Testis (tissue), 2 donors: Measurements from ENCODE around the gene KRTAP13-4.

ENCODE experiments used
- CTCF ChIP-seq, 3 experiments: fragments of 450-650 bp in 2 of 3; fragments of 200-600 bp in 1 of 3; sonication (generic) in 1 of 3; IDR thresholded peaks; one replicate each; pipeline ENCODE4 v1.5.1; 2016 to 2019; ENCODE audit warnings: antibody characterized with exemption in 3 of 3, mild to moderate bottlenecking in 2 of 3, moderate library complexity in 1 of 3
- POLR2A ChIP-seq: fragments of 450-650 bp; IDR thresholded peaks from one replicate; pipeline ENCODE4 v1.6.1; 2017; ENCODE audit warnings: antibody characterized with exemption, mild to moderate bottlenecking, moderate library complexity

DNA sequence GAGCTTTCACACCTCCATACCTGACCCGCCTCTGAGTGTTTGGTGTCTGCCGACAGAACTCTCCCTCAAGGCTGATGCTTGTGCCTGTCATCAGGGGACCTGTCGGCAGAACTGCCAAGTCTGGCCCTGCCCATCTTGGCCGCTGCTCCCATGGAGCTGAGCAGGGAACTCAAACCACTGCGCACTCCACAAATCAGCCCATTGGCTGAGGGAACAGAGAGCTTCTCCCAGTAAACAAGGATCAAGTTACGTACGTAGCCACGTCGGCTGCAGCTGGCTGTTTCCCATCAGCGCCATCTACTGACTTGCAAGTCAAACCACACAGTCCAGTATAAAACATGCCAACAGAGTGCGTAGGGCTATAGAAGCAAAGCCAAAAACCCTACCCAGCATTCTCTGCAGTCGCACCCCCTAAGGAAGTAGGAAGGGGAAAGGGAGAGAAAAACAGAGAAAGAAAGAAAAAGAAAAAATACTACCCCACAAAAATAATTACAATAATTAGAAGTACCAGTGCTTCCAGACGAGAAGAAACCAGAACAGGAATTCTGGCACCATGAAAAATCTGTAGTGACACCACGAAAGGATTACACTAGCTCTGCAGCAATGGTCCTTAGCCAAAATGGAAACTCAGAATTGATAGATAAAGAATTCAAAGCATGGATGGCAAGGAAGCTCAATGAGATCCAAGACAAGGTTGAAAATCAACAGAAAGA lies 21.1 kb upstream of the KRTAP13-4 start:
- TF ChIP-seq POLR2A (no peak), CTCF (IDR thresholded peaks at IDR 0.05) (peak; percentile 18 to 45 (median 31))
